AG09319 (cell line): ENCODE data around the gene NBAS.

Experiments
- DNase-seq: peaks from one replicate; pipeline ENCODE4 v3.0.0-alpha.2; 2010; ENCODE audit warnings: low read depth; ENCODE audit errors: extremely low read depth
- CTCF ChIP-seq: IDR thresholded peaks from 2 replicates; pipeline ENCODE4 v1.5.1; 2011; ENCODE audit warnings: low read depth, mild to moderate bottlenecking, inconsistent platforms, low read length, moderate library complexity

The NBAS gene

DNA sequence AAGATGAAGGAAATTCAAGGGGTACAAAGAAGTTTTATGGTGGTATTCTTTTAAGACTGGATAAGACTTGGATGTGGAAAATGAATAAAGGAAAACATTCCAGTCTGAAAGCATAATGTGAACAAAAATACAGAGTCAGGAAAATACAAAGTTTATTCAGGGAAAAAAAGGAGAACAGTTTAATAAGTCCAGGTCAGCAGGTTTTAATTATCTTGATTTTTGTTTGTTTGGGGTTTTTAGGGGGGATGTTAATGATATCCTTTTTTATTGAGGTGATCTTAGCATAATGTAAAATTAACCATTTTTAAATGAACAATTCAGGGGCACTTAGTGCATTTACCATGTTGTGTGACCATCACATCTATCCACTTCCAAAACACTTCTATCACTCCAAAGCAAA, 80.6 kb downstream of the NBAS start:
- no peak for TF ChIP-seq CTCF

DNA sequence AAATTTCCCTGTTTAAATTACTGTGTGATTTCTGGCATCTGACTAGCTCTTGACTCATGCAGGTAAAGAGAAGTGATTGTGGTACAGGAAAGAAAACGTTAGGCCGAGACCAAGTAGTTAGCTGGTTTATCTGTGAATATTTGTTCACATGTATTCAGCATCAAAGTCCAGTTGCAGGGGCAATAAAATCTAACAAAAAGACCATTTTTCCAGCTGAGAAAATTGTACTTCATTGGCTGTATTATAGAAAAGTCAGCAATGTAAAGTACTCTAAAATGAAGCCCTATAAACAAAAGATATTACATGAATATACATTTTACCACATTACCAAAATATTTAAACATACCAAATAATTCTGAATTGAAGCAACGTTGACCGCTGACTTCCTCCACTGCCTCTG, 88.3 kb downstream of the NBAS start:
- no peak for TF ChIP-seq CTCF
- DNase-seq = no peak

More for the DNA sequence above, 80.6 kb downstream of the NBAS start:
- no peak for DNase-seq

GRCh38 chr2:15472133-15472532, 89.0 kb downstream of the NBAS start:
- no peak for TF ChIP-seq CTCF
- DNase-seq = no peak

DNA sequence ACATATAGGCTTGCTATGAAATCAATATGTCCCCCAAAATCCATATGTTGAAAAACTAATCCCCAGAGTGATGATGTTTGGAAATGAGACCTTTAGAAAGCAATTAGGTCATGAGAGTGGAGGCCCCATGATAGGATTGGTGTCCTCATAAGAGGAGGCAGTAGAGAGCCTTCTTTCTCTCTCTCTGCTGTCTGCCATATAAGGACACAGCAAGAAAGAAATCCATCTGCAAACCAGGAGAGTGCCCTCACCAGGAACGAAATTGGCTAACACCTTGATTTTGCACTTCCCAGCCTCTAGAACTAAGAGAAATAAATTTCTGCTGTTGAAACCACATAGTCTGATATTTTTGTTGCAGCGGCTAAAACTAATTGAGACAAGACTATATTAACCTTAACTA, 89.5 kb downstream of the NBAS start:
- TF ChIP-seq CTCF = no peak
- no peak for DNase-seq

DNA sequence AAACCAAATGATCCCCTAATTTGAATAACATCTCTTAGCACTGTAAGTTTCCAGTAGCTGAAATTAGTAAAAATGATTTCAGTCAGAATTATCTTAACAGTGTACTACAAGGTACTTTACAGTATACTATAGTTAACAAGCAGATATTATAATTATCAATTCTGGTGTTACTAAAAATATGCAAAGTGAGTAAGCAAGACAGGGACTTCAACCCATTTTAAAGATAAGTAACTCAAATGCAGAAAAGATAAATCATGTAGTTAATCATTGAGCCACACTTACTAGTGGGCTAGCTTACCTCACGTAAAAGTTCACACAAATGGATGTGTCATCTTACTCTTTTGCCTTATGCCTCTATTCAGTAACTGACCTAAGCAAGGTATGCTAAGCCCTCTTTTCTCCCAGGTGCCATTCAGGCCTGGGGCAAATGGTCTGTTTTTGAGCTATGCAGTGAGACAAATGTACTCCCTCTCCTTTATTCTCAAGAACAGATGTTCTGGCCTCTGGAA, 101.0 kb downstream of the NBAS start:
- no peak for TF ChIP-seq CTCF
- no peak for DNase-seq

GRCh38 chr2:15458277-15458676, 102.9 kb downstream of the NBAS start:
- TF ChIP-seq CTCF = no peak

DNA sequence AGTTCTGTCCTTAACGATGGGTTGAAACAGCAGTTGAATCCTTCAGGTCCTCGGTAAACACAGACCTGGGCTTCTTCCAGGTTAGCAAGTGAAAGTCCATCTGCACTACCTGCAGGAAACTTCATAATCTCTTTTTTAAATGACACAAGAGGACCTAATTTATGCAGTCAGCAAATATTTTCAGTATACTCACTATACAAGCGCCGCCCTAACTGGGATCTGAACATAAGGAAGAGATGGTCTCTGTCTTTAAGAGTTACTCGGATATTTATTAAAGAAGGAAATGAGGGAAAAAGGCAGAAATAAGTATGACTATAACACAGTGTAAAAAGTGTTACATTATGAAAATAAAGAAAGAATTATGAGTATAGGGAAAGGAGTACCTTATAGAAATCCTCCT, 103.3 kb downstream of the NBAS start:
- no peak for DNase-seq
- no peak for TF ChIP-seq CTCF

More at GRCh38 chr2:15458277-15458676, 102.9 kb downstream of the NBAS start:
- DNase-seq = no peak
